LNCAP (cell line): ENCODE results near the gene RNF144A.

ENCODE experiments used
- CTCF ChIP-seq: fragments of 450-650 bp; IDR thresholded peaks from 2 replicates; pipeline ENCODE4 v1.5.1; 2017; ENCODE audit warnings: mild to moderate bottlenecking

The RNF144A gene

GRCh38 chr2:6917071-6917760 lies at the start of gene RNF144A:
Gene RNF144A (plus strand): TSS chr2:6917412. CDS start chr2:6996927, 79,515 bp downstream.
- TF ChIP-seq CTCF, result peak; percentile 86

GRCh38 chr2:6872394-6872793 lies 44.8 kb upstream of the RNF144A start:
- no peak for TF ChIP-seq CTCF

- no peak for TF ChIP-seq CTCF
Observed at GRCh38 chr2:6874032-6874431, 43.2 kb upstream of the RNF144A start.

- no peak for TF ChIP-seq CTCF
Observed at GRCh38 chr2:6876309-6876708, 40.9 kb upstream of the RNF144A start.

- TF ChIP-seq CTCF, result no peak
Observed at GRCh38 chr2:6877402-6878304, 39.6 kb upstream of the RNF144A start, which contains the start of gene RSAD2. Gene RSAD2 (plus strand): TSS chr2:6877777. CDS start chr2:6877801, 24 bp downstream.

GRCh38 chr2:6878549-6878948 lies 38.7 kb upstream of the RNF144A start:
- TF ChIP-seq CTCF, result no peak

- no peak for TF ChIP-seq CTCF
Observed at GRCh38 chr2:6879011-6879410, 38.2 kb upstream of the RNF144A start.
